Urothelium cell line (cell line): Measurements from ENCODE around the gene FBXW7.

Source experiments
- DNase-seq: peaks from one replicate; pipeline ENCODE4 v3.0.0; 2011; ENCODE audit warnings: low spot score, mixed read lengths
- FAIRE-seq: peaks from 2 replicates; lab custom pipeline; 2011; peaks lifted over from hg19 to GRCh38; lab: Jason Lieb, UNC

FBXW7 gene

DNA sequence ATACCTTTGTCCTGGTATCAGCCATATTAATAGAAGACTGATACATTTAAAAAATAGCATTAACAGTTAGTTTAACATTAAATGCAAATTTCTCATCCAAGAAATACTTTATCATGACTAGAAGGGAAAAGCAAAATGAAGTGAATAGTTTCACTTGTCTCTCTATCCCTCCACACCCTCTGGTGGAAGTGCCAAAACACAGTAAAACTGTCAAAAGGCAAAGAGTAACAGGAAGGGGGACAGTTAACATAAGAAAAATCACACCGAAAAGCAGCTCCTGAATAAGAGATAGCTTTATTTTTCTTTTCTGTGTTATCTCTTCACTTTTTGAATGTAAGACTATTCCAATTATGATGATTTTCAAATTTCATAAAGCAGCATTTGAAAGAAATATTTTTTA is 187.2 kb downstream of the FBXW7 start:
- FAIRE-seq, result no peak
- DNase-seq, result no peak

DNA sequence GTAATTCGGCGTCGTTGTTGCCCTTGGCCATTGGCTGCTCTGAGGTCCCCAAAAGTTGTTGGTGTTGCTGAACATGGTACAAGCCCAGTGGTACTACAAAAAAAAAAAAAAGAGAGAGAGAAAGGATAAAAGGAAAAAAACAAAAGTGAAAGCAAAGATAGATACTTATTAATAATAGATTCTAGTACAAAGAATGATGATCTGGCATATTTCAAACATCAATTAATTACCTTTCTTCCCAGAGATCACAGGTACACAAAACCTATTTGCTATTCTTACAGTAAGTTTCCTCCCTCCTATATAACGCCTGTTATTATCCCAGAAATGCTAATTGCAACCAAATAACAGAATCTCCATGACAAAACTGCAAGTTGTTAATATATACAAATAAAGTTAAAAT is 188.9 kb downstream of the FBXW7 start:
- FAIRE-seq (no peak), DNase-seq (no peak)

DNA sequence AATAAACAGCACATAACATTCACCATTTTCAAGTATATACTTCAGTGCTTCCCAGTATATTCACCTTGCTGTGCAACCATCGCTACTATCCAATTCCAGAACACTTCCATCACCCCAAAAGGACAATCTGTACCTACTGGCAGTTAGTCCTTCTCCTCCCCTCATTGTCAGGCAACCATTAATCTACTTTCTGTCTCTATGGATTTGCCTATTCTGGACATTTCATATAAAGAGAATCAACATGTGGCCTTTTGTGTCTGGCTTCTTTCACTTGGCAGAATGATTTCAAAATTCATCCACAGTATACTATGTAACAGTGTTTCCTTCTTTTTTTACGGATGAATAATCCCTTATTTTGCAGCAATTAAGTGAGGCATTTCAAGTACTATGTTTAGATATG is 189.4 kb downstream of the FBXW7 start:
- FAIRE-seq, result no peak
- DNase-seq, result no peak

DNA sequence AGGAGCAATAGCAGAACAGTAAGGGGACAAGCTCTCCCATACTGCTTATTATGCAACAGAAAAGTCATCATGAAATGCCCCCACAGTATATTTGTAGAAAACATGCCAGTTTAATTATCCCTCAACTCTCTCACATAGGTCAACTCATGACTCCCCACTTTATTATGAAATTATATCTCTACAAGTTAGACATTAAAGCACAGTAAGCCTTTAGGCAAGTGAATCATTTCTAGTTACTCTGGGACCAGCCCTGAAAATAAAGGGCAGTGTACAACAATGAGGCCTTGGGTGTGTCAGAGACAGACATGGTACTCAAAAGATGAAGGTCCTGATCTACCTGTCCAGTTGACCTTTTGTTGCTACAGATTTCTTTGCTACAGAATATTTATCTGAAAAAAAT is 191.9 kb downstream of the FBXW7 start:
- no peak for DNase-seq
- FAIRE-seq, result no peak

DNA sequence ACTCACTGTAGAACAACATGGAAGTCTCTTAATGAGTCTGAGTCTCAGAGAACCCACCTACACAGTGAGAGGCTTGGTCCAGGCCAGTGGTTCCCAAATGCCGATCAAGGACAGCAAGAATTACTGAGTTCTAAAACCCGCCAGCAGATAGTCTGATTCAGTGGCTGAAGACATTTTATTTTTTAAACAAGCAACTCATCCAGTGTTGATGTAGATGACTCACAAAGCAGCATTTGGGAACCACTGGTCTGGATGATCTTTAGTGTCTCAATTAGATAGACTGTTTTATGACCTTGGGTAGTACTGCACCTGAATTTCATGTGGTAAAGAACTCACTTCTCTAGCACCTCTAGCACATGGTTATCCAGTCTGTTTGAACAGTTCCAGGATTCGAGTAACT is 193.6 kb downstream of the FBXW7 start:
- DNase-seq (no peak), FAIRE-seq (no peak)

- DNase-seq (no peak), FAIRE-seq (no peak)
These were observed 195.1 kb downstream of the FBXW7 start for GRCh38 chr4:152340818-152341217.

- DNase-seq (no peak), FAIRE-seq (no peak)
These were observed 196.3 kb downstream of the FBXW7 start for GRCh38 chr4:152339576-152339975.

DNA sequence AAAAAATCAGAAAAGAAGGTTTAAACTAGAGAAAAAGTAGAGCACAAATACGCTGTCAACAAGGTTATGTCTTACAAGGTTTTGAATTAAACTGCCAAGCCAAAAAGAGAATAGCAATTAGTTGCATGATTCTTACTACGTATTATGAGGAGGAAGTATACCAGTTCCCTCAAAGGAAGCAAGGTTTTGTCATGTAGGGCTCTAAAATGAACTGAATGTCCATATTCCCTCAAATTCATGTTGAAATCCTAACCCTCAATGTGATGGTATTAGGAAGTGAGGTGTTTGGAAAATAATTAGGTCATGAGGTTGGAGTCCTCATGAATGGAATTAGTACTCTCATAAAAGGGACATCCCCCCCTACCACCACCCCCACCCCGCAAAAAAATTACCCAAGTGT is 201.0 kb downstream of the FBXW7 start:
- DNase-seq (no peak), FAIRE-seq (no peak)

DNA sequence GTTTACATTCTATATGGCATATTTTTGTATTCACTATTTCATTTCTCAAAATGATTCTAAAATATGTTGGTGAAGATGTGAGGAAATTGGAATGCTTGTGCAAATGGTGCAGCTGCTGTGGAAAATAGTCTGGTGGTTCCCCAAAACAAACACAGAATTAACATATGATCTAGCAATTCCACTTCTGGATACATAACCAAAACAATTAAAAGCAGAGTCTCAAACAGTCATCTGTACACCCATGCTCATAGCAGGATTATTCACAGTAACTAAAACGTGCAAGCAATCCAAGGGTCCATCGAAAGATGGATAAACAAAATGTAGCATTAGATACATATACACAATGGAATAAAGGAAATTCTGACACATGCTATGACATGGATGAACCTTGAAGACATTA is 204.8 kb downstream of the FBXW7 start:
- DNase-seq (no peak), FAIRE-seq (no peak)

GRCh38 chr4:152328582-152328981 is 207.3 kb downstream of the FBXW7 start:
- DNase-seq (no peak), FAIRE-seq (no peak)

DNA sequence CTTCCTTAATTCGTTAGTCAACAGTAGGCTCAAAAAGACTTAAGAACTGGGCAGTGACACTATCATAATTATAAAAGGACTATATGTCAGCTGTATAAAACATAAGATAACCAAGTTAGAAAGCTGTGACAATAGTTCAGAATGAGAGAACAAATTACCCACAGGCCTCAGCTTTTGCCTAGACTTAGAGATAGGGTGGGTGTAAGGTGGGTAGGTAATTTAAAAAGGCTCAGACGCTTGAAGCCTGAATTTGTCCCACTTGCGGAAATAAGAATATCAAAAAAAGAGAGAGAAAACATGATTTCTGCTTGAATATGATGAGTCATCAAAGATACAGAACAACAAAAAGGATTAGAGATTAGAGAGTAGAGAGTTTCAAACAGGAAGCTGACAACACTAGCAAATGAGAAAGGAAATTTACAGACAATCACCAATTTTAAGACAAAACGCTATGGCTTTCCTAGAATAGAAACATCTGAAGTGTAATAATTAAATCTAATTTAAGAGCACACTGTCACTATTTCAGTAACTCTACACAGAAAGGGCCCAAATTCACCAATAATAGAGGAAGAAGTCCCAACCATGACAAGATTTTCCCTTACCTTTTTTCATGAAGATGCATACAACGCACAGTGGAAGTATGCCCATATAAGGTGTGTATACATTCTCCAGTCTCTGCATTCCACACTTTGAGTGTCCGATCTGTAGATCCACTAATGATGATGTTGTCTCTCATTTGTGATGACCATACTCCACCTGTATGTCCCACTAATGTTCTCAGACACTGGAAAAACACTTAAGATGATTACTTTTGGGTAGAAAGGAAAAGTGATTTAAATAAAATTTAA is 208.1 kb downstream of the FBXW7 start:
- FAIRE-seq (no peak), DNase-seq (no peak)

GRCh38 chr4:152325831-152326230 is 210.1 kb downstream of the FBXW7 start:
- DNase-seq (no peak), FAIRE-seq (no peak)

DNA sequence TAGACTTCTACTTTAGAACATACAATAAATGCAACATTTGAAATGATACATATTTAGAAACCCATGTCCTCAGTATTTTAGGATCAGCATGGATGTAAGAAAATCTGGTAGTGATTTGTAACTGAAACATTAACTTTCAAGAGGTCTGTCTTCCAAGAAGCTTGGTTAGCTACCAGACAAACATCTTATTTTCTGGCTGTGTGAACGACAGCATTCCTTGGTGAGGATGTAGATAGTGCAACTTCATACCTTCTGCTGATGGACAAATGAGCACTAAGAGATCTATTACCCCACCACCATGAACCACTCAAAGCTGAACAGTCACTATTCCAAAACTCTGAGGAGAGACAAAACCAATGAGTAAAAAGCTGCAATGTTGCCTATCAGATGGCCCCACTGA is 212.7 kb downstream of the FBXW7 start:
- no peak for FAIRE-seq
- no peak for DNase-seq

DNA sequence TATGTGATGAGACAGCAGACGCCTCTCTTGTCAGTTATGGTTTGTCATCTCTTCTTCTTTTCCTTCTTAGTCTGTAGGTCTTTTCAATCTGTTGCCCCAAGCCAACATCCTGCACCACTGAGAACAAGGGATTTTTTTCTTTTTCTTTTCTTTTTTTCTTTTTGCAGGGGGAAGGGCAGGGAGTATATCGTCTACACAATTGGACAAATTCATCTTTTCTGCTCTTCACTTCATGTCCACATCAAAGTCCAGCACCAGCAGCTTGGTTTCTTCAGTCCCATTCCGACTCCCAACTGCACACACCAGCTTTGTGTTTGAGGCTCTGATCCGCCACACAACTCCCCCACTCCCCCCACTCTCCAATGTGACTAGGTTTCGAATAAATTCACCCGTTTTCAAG is 213.2 kb downstream of the FBXW7 start:
- DNase-seq (no peak), FAIRE-seq (no peak)

DNA sequence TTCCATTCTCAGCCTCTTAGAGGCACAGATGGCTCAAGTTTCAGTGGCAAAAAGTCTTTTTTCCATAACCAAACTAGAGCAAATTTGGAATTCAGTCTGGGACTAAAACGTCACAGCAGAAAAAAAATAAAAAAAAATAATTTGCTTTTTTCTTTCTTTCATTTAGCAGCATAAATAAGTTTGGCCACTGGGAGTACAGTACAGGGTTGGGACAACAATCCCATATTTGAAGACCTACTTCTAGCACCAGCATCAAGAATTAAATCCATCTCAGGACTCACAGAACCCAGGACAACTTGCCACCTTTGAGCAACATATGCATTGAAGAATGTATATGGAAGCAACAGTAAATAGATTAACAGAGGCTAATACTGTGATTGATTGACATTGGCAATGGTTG is 214.0 kb downstream of the FBXW7 start:
- DNase-seq, result no peak
- no peak for FAIRE-seq

- DNase-seq (no peak), FAIRE-seq (no peak)
These were observed 214.5 kb downstream of the FBXW7 start for GRCh38 chr4:152321398-152321797.

DNA sequence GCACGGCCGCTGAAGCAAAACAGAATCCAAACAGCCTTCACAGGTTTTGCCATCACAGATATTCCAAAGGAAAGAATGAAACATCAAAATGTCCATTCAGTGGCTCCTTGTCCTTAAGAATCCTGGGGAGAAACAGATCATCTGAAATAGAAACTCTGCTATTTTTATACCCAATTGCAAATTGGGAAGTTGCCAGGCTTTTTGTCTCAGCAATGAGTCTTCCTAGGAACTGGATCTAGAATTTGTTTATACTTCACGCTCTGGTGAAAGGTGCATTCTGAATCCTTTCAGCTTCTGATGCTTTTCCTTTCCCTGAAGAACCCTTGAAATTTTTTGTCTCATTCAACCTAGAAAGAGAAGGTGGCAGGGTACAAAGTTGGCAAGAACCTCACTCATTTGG is 218.9 kb downstream of the FBXW7 start:
- no peak for FAIRE-seq
- no peak for DNase-seq

GRCh38 chr4:152310257-152310656 is 225.6 kb downstream of the FBXW7 start:
- FAIRE-seq (no peak), DNase-seq (peak; percentile 53)

DNA sequence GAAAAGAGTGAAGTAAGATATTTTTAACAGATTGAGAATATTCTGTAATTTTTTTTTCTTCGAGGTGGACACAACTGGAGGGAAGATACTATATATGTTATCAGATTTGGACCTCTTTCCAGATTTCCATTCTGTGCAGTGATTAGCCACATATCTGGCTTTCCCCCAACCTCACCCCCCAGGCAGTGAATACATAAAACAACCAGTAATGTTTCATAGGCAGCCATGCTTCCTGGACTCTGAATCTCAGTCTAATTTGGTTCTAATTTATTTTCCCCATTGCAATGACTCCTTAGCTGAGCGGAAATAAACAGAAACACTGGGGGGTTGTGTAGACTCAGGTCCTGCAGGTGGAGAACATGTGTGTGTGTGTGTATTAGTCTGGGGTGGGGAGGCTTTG is 226.5 kb downstream of the FBXW7 start:
- no peak for FAIRE-seq

GRCh38 chr4:152308951-152309350 is 226.9 kb downstream of the FBXW7 start:
- no peak for FAIRE-seq
- no peak for DNase-seq

More for the DNA sequence above, 226.5 kb downstream of the FBXW7 start:
- no peak for DNase-seq

DNA sequence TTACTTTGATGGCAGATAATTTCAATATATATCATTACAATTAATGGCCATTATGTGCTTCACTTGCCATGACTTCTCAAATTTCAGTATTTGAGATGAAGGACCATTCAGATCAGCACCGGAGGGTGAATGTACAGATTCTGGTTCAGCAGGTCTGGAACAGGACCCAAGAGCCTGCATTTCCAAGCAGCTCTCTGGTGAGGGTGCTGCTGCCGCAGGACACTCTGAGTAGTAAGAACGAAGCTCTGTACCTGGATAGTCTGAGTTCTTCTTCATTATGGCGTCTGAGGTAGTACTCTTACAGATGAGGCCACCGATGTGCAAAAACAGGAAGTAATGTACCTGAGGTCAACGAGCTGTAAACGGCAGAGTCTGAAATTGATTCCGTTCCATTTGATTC is 228.2 kb downstream of the FBXW7 start:
- FAIRE-seq, result no peak
- no peak for DNase-seq

DNA sequence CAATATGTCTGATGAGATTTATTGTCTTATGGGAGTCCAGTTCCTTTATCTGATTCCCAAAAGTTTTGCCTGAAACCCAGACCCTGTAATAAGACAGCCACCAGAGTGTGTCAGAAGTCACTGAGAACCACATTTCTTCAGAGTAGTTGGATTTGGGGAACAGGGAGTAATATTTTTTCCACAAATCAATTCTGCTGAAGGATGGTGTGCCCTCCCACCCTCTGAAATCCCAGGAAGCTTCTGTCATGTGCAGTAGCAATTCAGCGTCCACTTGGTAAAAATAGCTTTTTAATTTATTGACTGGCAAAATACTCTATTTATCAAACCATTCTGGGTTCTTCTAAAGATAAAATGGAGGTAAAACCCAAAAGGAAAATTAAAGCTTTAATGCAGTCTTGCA is 229.4 kb downstream of the FBXW7 start:
- FAIRE-seq (no peak), DNase-seq (no peak)

- FAIRE-seq (no peak), DNase-seq (no peak)
These were observed 231.7 kb downstream of the FBXW7 start for GRCh38 chr4:152304220-152304619.
